A549 (cell line): ENCODE measurements around the gene TRIOBP. TPM values are rescaled to one million over a fixed set of nuclear protein-coding genes. Genes with fewer than 3 reads are reported as not detected.
A peak's percentile ranks its signal among the peaks of the same experiment; 100 is the strongest.
"Not testable (repeated sequence)": the region's sequence is repeated elsewhere in the genome, so short reads cannot be mapped to it uniquely, and the experiment has no call there.

Experiments used
- ATAC-seq, 2 experiments: fragments of 200-7000 bp in 1 of 2; fragments of >200 bp in 1 of 2; cut with Nextera tagmentation in 1 of 2; cut with Tn5 transposase in 1 of 2; 3 replicates each; pipeline versions ENCODE4 v1.8.0 to v1.9.1; 2018 to 2020; ENCODE audit warnings: mild to moderate bottlenecking in 1 of 2, moderate library complexity in 1 of 2
- CTCF ChIA-PET: fragments of 300-600 bp; sonication (Branson Sonifier 250); formaldehyde crosslinking; extraction: SDS; loops from one replicate; lab custom pipeline; 2021; ENCODE audit warnings: antibody characterized with exemption, inconsistent platforms; lab: Yijun Ruan, JAX
- POLR2A ChIA-PET: fragments of 350-600 bp; formaldehyde crosslinking; extraction: SDS; loops from one replicate; lab custom pipeline; 2021; ENCODE audit warnings: antibody characterized with exemption, inconsistent platforms; lab: Yijun Ruan, JAX
- DNase-seq, 2 experiments: peaks; one replicate each; pipeline versions ENCODE4 v3.0.0 to v3.0.0-alpha.2; 2011 to 2016; ENCODE audit warnings: low read depth in 1 of 2, low spot score in 1 of 2
- FAIRE-seq: peaks from 2 replicates; lab custom pipeline; 2011; peaks lifted over from hg19 to GRCh38; lab: Jason Lieb, UNC
- H3K27ac ChIP-seq, 2 experiments: fragments of >200 bp; sonication (Bioruptor Twin); formaldehyde crosslinking; 3 replicates each; pipeline ENCODE4 v1.5.1; 2016 to 2017
- H3K4me1 ChIP-seq: fragments of >200 bp; sonication (Bioruptor Twin); formaldehyde crosslinking; 3 replicates; pipeline ENCODE4 v1.6.1; 2016
- H3K4me2 ChIP-seq: fragments of >200 bp; sonication (Bioruptor Twin); formaldehyde crosslinking; 3 replicates; pipeline ENCODE4 v1.6.1; 2016
- H3K4me3 ChIP-seq: fragments of >200 bp; sonication (Bioruptor Twin); formaldehyde crosslinking; 3 replicates; pipeline ENCODE4 v1.5.1; 2016
- H3K9me3 ChIP-seq: fragments of >200 bp; sonication (Bioruptor Twin); formaldehyde crosslinking; 3 replicates; pipeline ENCODE4 v1.6.1; 2016
- BHLHE40 ChIP-seq: IDR thresholded peaks from 2 replicates; pipeline ENCODE4 v1.6.1; 2012; ENCODE audit warnings: low read depth, low read length, inconsistent platforms
- CBX2 ChIP-seq: fragments of 200-600 bp; sonication (generic); IDR thresholded peaks from 2 replicates; pipeline ENCODE4 v1.6.1; 2016; ENCODE audit warnings: low read depth, mild to moderate bottlenecking, borderline replicate concordance
- CBX8 ChIP-seq: fragments of 200-600 bp; sonication (generic); IDR thresholded peaks from 2 replicates; pipeline ENCODE4 v1.6.1; 2016
- CEBPB ChIP-seq, 2 experiments: fragments of >200 bp in 1 of 2; sonication (Bioruptor Twin) in 1 of 2; formaldehyde crosslinking in 1 of 2; IDR thresholded peaks; 2 replicates each; pipeline ENCODE4 v1.6.1; 2012 to 2016
- GATA3 ChIP-seq: IDR thresholded peaks from 2 replicates; pipeline ENCODE4 v1.6.1; 2012; ENCODE audit warnings: borderline replicate concordance
- HEYL ChIP-seq: fragments of 250-450 bp; sonication (Bioruptor Pico); IDR thresholded peaks from 2 replicates; pipeline ENCODE4 v1.8.0; 2021; ENCODE audit warnings: mild to moderate bottlenecking, moderate library complexity
- JUN ChIP-seq, 2 experiments: fragments of >200 bp; sonication (Bioruptor Twin); formaldehyde crosslinking; IDR thresholded peaks; 2 replicates in 1 of 2; 3 replicates in 1 of 2; pipeline ENCODE4 v1.6.1; 2016 to 2017
- MAZ ChIP-seq: fragments of 150-350 bp; IDR thresholded peaks from 2 replicates; pipeline ENCODE4 v1.6.1; 2014; ENCODE audit warnings: antibody characterized with exemption, low read depth, low read length, borderline replicate concordance
- POLR2AphosphoS2 ChIP-seq: conservative IDR thresholded peaks from 2 replicates; pipeline ENCODE4 v1.6.1; 2012; ENCODE audit warnings: low read length, improper control_type of control experiment, inconsistent platforms
- RCOR1 ChIP-seq: fragments of 150-350 bp; IDR thresholded peaks from 2 replicates; pipeline ENCODE4 v1.6.1; 2014; ENCODE audit warnings: antibody characterized with exemption, low read length, low read depth
- RFX5 ChIP-seq: fragments of 450-650 bp; IDR thresholded peaks from 2 replicates; pipeline ENCODE4 v1.7.1; 2014; ENCODE audit warnings: antibody characterized with exemption, mild to moderate bottlenecking, moderate library complexity
- RNF2 ChIP-seq: fragments of 200-600 bp; sonication (generic); IDR thresholded peaks from 2 replicates; pipeline ENCODE4 v1.6.1; 2016; ENCODE audit warnings: low read depth, mild to moderate bottlenecking, antibody characterized with exemption, moderate library complexity, borderline replicate concordance
- TFCP2L1 ChIP-seq: fragments of 250-450 bp; sonication (Bioruptor Pico); IDR thresholded peaks from 2 replicates; pipeline ENCODE4 v1.5.0; 2021; ENCODE audit warnings: mild to moderate bottlenecking
- ZC3H11A ChIP-seq: fragments of 450-650 bp; IDR thresholded peaks from 2 replicates; pipeline ENCODE4 v1.6.1; 2014; ENCODE audit warnings: antibody characterized with exemption, mild to moderate bottlenecking
- WGBS: methylation state at CpG from one replicate; pipeline ENCODE4 v1.1.6; 2017; ENCODE audit errors: missing lambda C conversion rate; 5-methylcytosine and 5-hydroxymethylcytosine counted together
- polyA plus RNA-seq, 4 experiments: library from polyadenylated mRNA; depleted of rRNA in 3 of 4; stranded (reverse); fragments of >200 nt; fragmentation: RNase III in 1 of 4; extraction: RNeasy Plus Mini Kit Qiagen cat#74134 plus additional on column Dnase treatment in 1 of 4; gene quantifications; 2 replicates in 3 of 4; 3 replicates in 1 of 4; pipeline ENCODE4 v1.2.3, GENCODE V29; 2011 to 2017
- TF ChIP-seq, protein P1 (sequence below): IDR thresholded peaks from 2 replicates; pipeline ENCODE4 v1.6.1; 2012

The TRIOBP gene
- polyA plus RNA-seq, 2 of the 4 experiments (the other 2 are of a cell fraction) = 15.7 to 26.0 TPM

DNA sequence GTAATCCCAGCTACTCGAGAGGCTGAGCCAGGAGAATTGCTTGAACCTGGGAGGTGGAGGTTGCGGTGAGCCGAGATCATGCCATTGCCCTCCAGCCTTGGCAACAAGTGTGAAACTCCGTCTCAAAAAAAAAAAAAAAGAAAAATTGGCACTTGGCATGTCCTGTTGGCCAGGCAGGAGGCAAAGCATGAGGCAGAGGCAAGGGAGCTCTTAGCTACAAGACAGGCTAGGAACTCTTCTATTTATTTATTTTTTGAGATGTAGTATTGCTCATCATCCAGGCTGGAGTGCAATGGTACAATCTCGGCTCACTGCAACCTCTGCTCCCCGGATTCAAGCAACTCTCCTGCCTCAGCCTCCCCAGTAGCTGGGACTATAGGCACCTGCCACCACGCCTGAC is 2.7 kb upstream of the TRIOBP start:
- H3K9me3 ChIP-seq, H3K4me2 ChIP-seq, ATAC-seq, FAIRE-seq, H3K4me3 ChIP-seq, H3K27ac ChIP-seq, DNase-seq, POLR2A ChIA-PET, H3K4me1 ChIP-seq: not testable (repeated sequence)
- CTCF ChIA-PET = interaction anchor here (0.7 to 1.2 kb wide), 3 partner anchors 50 to 87 kb away, joined by 3 to 4 read pairs (median 3); no protein-coding TSS in a partner anchor
- 92% methylated on average over 7 of the region's 7 CpGs for WGBS

DNA sequence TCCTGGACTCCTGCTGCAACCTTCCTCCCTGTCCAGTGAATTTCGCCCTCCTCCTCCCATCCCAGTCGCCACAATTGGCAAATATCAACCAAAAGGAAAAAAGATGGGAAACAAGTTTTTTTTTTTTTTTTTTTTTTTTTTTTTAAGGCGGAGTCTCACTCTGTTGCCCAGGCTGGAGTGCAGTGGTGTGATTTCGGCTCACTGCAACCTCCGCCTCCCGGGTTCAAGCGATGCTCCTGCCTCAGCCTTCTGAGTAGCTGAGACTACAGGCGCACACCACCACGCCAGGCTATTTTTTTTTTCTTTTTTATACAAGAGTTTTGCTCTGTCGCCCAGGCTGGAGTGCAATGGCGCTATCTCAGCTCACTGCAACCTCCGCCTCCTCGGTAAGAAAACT is 590 bp upstream of the TRIOBP start:
- not testable (repeated sequence) for ATAC-seq, FAIRE-seq, H3K4me3 ChIP-seq, DNase-seq, H3K4me1 ChIP-seq, H3K9me3 ChIP-seq, H3K27ac ChIP-seq
- WGBS = 77% methylated on average over 13 of the region's 13 CpGs
- CTCF ChIA-PET = interaction anchor here (0.7 to 1.5 kb wide), 4 partner anchors 30 to 93 kb away, joined by 3 read pairs; partner anchors contain the start of gene PDXP
- POLR2A ChIA-PET = interaction anchor here (1.1 to 1.6 kb wide), 2 partner anchors 10 to 38 kb away, joined by 3 read pairs; partner anchors contain the start of genes NOL12 and PDXP
- H3K4me2 ChIP-seq = peak overlapping the region; percentile 55

DNA sequence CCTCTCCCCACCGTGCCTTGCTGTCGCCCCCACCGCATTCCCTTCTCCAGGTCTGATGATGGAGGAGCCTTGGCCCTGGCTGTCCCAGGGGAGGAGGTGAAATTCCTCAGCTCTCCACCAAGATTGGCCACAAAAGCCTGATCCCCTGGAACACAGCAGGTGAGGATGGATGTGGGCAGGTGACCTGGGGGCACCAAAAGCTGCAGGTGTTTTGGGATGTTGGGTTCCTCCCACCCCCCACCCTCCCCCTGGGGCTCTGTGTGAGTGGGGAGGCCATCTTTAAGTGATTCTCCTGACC is 639 bp downstream of the TRIOBP start:
- Histone ChIP-seq H3K4me3 (no peak overlapping the region), H3K9me3 (no peaks in the 10 kb centered on the region), H3K4me1 (peaks cover 6% of the 10 kb centered on the region; the same call in 1 of the 3 replicates)
- ATAC-seq (peak in 1 of 2 experiments; percentile 26; a peak in 1 of 6 replicates), DNase-seq (no peak)
- 76% methylated on average over 3 of the region's 3 CpGs for WGBS
- ChIA-PET CTCF (interaction anchor here (0.8 to 3.9 kb wide), 7 partner anchors 14 to 97 kb away, joined by 3 to 12 read pairs (median 4); no protein-coding TSS in a partner anchor), POLR2A (no interaction called here)
- TF ChIP-seq MAZ = no peak
- TF ChIP-seq, all 56 proteins: peak for 0
- Histone ChIP-seq H3K27ac (peak overlapping the region in 1 of 2 experiments; percentile 54; a peak in 2 of 6 replicates), H3K4me2 (no peak overlapping the region)
- no peak for FAIRE-seq

DNA sequence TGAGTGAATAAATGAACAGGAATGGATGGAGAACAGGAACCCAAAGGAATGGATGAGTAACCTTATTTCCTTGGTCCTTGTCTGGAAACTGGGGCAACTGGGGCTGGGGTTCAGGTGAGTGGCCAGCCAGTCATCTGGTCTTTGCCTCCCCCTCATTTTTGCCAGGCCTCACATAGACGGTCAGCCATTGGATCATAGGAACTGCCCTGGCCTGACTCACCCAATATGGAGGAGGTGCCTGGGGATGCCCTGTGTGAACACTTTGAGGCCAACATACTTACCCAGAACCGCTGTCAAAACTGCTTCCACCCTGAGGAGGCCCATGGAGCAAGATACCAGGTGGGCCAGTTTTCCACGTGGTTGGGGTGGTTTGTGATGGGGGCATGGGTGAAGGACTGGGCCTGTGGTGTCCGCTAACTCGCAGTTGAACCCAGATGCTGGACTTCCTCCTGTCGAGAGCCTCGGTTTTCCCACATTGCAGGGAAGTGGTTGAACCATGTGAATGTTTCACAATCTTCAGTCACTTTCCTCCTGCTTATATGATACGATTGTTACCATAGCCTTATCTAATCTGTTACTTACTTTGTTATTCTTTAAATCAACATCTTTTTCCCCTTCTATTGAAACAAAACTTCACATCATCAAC is 4.4 kb downstream of the TRIOBP start:
- CTCF ChIA-PET = no interaction called here
- no peak for DNase-seq
- no peak for ATAC-seq
- POLR2A ChIA-PET = no interaction called here
- Histone ChIP-seq H3K4me2 (no peak overlapping the region), H3K27ac (no peak overlapping the region), H3K4me3 (no peak overlapping the region)
- FAIRE-seq = no peak
- 80% methylated on average over 8 of the region's 8 CpGs for WGBS
- TF ChIP-seq ZC3H11A (no peak), CBX8 (no peak), RCOR1 (no peak), MAZ (no peak), CEBPB (IDR thresholded peaks at IDR 0.05) (no peak), HEYL (CRISPR knock-in tag) (no peak), RNF2 (no peak), RFX5 (no peak), POLR2AphosphoS2 (no peak), BHLHE40 (no peak), JUN (IDR thresholded peaks at IDR 0.05) (no peak), TFCP2L1 (no peak)
- TF ChIP-seq, all 56 proteins: peak for 0
- peaks cover 6% of the 10 kb centered on the region; the same call in 1 of the 3 replicates for H3K4me1 ChIP-seq
- H3K9me3 ChIP-seq = no peaks in the 10 kb centered on the region

DNA sequence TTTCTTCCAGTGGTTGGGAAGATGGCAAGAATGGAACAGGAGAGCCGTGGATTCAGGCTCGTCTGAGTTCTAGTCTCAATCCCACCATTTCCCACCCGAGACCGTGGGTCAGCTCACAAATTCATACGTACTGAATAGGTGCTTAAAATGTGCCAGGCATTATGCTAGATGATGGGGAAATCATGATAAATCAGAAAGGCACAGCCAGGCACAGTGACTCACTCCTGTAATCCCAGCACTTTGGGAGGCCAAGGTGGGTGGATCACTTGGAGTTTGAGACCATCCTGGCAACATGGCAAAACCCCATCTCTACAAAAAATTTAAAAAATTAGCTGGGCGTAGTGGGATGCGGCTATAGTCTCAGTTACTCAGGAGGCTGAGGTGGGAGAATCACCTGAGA is 7.1 kb downstream of the TRIOBP start:
- H3K4me2 ChIP-seq = no peak overlapping the region
- no peak for DNase-seq
- H3K27ac ChIP-seq = no peak overlapping the region
- no peaks in the 10 kb centered on the region for H3K4me1 ChIP-seq
- ChIA-PET POLR2A (no interaction called here), CTCF (interaction anchor here (0.7 to 3.0 kb wide), 4 partner anchors 9 to 113 kb away, joined by 3 to 8 read pairs (median 3); no protein-coding TSS in a partner anchor)
- H3K4me3 ChIP-seq = no peak overlapping the region
- H3K9me3 ChIP-seq = no peaks in the 10 kb centered on the region
- no peak for ATAC-seq
- FAIRE-seq = no peak
- WGBS = 70% methylated on average over 7 of the region's 7 CpGs
- TF ChIP-seq, protein P1, sequence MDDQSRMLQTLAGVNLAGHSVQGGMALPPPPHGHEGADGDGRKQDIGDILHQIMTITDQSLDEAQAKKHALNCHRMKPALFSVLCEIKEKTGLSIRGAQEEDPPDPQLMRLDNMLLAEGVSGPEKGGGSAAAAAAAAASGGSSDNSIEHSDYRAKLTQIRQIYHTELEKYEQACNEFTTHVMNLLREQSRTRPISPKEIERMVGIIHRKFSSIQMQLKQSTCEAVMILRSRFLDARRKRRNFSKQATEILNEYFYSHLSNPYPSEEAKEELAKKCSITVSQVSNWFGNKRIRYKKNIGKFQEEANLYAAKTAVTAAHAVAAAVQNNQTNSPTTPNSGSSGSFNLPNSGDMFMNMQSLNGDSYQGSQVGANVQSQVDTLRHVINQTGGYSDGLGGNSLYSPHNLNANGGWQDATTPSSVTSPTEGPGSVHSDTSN = no peak
- TF ChIP-seq GATA3 = no peak
- TF ChIP-seq POLR2AphosphoS2 = no peak
- no peak for TF ChIP-seq CBX2
